ENCODE measurements around the gene AQP9.

DNA sequence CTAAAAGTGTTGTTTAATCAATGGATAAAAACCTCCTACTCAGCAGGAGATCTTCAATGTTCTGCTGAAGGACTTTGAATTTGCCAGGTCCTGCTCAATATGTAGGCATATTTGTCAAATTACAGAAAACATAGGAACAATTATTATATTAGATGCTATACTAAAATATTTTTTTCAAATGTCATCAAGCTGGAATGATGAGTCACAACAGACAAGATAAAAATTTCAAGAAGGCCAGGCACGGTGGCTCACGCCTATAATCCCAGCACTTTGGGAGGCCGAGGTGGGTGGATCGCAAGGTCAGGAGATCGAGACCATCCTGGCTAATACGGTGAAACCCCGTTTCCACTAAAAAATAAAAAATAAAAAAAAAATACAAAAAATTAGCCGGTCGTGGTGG, 68.0 kb downstream of the AQP9 start:
- no peak for TF ChIP-seq POLR2AphosphoS5 (IDR thresholded peaks at IDR 0.05; ENCODE audit: low read depth, low read length)
- TF ChIP-seq POLR2A (IDR thresholded peaks at IDR 0.05; ENCODE audit: low read depth, low read length): no peak

All from GM12892 (cell line).